Aorta (tissue), 5 donors: Measurements from ENCODE around the gene STARD13. TPM values are rescaled to one million over a fixed set of nuclear protein-coding genes. Genes with fewer than 3 reads are reported as not detected.

Experiments
- ATAC-seq: fragments of 200-7000 bp; cut with Tn5 transposase; one replicate; pipeline ENCODE4 v1.9.1; 2022; ENCODE audit warnings: moderate library complexity; ENCODE audit not compliant: low FRiP score
- DNase-seq, 2 donors: peaks; one replicate each; pipeline ENCODE4 v3.0.0-alpha.2; 2020
- H3K27ac ChIP-seq, 2 donors: one replicate each; pipeline ENCODE4 v1.5.1; 2013; ENCODE audit warnings: low read length in 2 of 2, mild to moderate bottlenecking in 2 of 2, moderate library complexity in 2 of 2, control low read depth in 1 of 2, inconsistent platforms in 1 of 2, low read depth in 1 of 2
- H3K27me3 ChIP-seq, 2 donors: one replicate each; pipeline ENCODE4 v1.6.1; 2013; ENCODE audit warnings: control low read depth in 1 of 2, low read length in 1 of 2, mild to moderate bottlenecking in 1 of 2, moderate library complexity in 1 of 2; ENCODE audit not compliant: insufficient read depth in 2 of 2, control insufficient read depth in 1 of 2
- H3K36me3 ChIP-seq, 2 donors: one replicate each; pipeline ENCODE4 v1.6.1; 2013; ENCODE audit warnings: control low read depth in 1 of 2, low read length in 1 of 2, mild to moderate bottlenecking in 1 of 2; ENCODE audit not compliant: insufficient read depth in 2 of 2, control insufficient read depth in 1 of 2
- H3K4me1 ChIP-seq, 2 donors: one replicate each; pipeline ENCODE4 v1.6.1; 2013; ENCODE audit warnings: low read length in 2 of 2, control low read depth in 1 of 2, mild to moderate bottlenecking in 1 of 2, moderate library complexity in 1 of 2; ENCODE audit not compliant: insufficient read depth in 2 of 2, control insufficient read depth in 1 of 2
- H3K4me3 ChIP-seq, 2 donors: one replicate each; pipeline ENCODE4 v1.5.1; 2013; ENCODE audit warnings: low read length in 2 of 2, control low read depth in 1 of 2, mild to moderate bottlenecking in 1 of 2
- H3K9me3 ChIP-seq: one replicate; pipeline ENCODE4 v1.6.1; 2013; ENCODE audit warnings: mild to moderate bottlenecking, low read length; ENCODE audit not compliant: control insufficient read depth
- WGBS, 2 donors: extraction: QIAGEN DNeasy Blood & Tissue Kit; methylation state at CpG; one replicate each; pipeline ENCODE4 v1.1.7; 2013; 5-methylcytosine and 5-hydroxymethylcytosine counted together
- intact Hi-C, 2 donors: fragments of 100-400 bp; cut with DNase I; formaldehyde crosslinking; loops; one replicate each; pipeline versions ENCODE4 v1.14.2 to v1.15.0; 2022
- polyA plus RNA-seq, 2 donors: library from polyadenylated mRNA; stranded (reverse); fragments of 200-250 nt; gene quantifications; one replicate each; pipeline ENCODE4 v1.2.3, GENCODE V29; 2013
- total RNA-seq, 2 donors: library from RNA; stranded (reverse); fragmentation: NEBNext Ultra II Directional; extraction: Animal tissue kit (Norgen Biotek cat#: 25700); gene quantifications; one replicate each; pipeline ENCODE4 v1.2.1, GENCODE V29; 2021
- donor health status: healthy with polysubstance abuse.
- donor health status: Bipolar disorder and iron deficiency.
- donor health status: DM: no; HTN: no; CAD: no.
- donor health status: DM: no; HTN: no; CAD: no.
- donor health status: DM: yes; HTN: yes; CAD: no.

The STARD13 gene
- total and polyA plus RNA-seq, 4 donors = 15.0 to 85.5 (median 39.8) TPM

- Histone ChIP-seq H3K9me3 (no peaks in the 10 kb centered on the region), H3K4me3 (no peak overlapping the region), H3K4me1 (peaks cover 3 to 5% of the 10 kb centered on the region in 2 donors), H3K27ac (no peak overlapping the region), H3K36me3 (no peaks in the 10 kb centered on the region), H3K27me3 (no peaks in the 10 kb centered on the region)
- intact Hi-C loops = no loop called here
- DNase-seq (no peak), ATAC-seq (no peak)
- 64 to 82% methylated on average over 1 of the region's 1 CpG for WGBS, 2 donors
Observed at GRCh38 chr13:33176526-33176925, 109.0 kb downstream of the STARD13 start.

- H3K27ac ChIP-seq = peak overlapping the region in 1 of 2 donors; percentile 5
- WGBS, 2 donors = 6 to 10% methylated on average over 2 of the region's 2 CpGs
Observed at GRCh38 chr13:33175991-33176390, 109.6 kb downstream of the STARD13 start.

GRCh38 chr13:33174931-33175330, 110.6 kb downstream of the STARD13 start:
- 38 to 41% methylated on average over 2 of the region's 2 CpGs for WGBS, 2 donors
- Histone ChIP-seq H3K27me3 (no peaks in the 10 kb centered on the region), H3K4me3 (no peak overlapping the region), H3K4me1 (peaks cover 3 to 5% of the 10 kb centered on the region in 2 donors), H3K36me3 (no peaks in the 10 kb centered on the region), H3K9me3 (no peaks in the 10 kb centered on the region), H3K27ac (peak overlapping the region in 1 of 2 donors; percentile 35)
- no peak for ATAC-seq
- DNase-seq = no peak
- intact Hi-C loops = no loop called here

More at GRCh38 chr13:33175991-33176390, 109.6 kb downstream of the STARD13 start:
- ATAC-seq (no peak), DNase-seq (no peak)
- H3K36me3 ChIP-seq = no peaks in the 10 kb centered on the region
- peaks cover 3 to 5% of the 10 kb centered on the region in 2 donors for H3K4me1 ChIP-seq
- no peaks in the 10 kb centered on the region for H3K27me3 ChIP-seq
- no peak overlapping the region for H3K4me3 ChIP-seq
- intact Hi-C loops = no loop called here
- H3K9me3 ChIP-seq = no peaks in the 10 kb centered on the region

GRCh38 chr13:33174491-33174890, 111.1 kb downstream of the STARD13 start:
- Histone ChIP-seq H3K27ac (no peak overlapping the region), H3K4me1 (peaks cover 1 to 5% of the 10 kb centered on the region in 2 donors), H3K36me3 (no peaks in the 10 kb centered on the region), H3K9me3 (no peaks in the 10 kb centered on the region), H3K4me3 (no peak overlapping the region), H3K27me3 (no peaks in the 10 kb centered on the region)
- WGBS, 2 donors = 90 to 97% methylated on average over 3 of the region's 3 CpGs
- intact Hi-C loops = no loop called here
- ATAC-seq (no peak), DNase-seq (no peak)

- Histone ChIP-seq H3K9me3 (no peaks in the 10 kb centered on the region), H3K4me3 (no peak overlapping the region), H3K27me3 (no peaks in the 10 kb centered on the region), H3K27ac (no peak overlapping the region), H3K36me3 (no peaks in the 10 kb centered on the region), H3K4me1 (peaks cover 4 to 9% of the 10 kb centered on the region in 2 donors)
- WGBS, 2 donors = 82 to 88% methylated on average over 5 of the region's 5 CpGs
- DNase-seq (no peak), ATAC-seq (no peak)
- intact Hi-C loops = no loop called here
Observed at GRCh38 chr13:33172911-33173310, 112.6 kb downstream of the STARD13 start.

GRCh38 chr13:33172400-33172799, 113.2 kb downstream of the STARD13 start:
- intact Hi-C loops = no loop called here
- peaks cover 4 to 9% of the 10 kb centered on the region in 2 donors for H3K4me1 ChIP-seq
- DNase-seq (no peak), ATAC-seq (no peak)
- 50 to 61% methylated on average over 2 of the region's 2 CpGs for WGBS, 2 donors
- no peaks in the 10 kb centered on the region for H3K9me3 ChIP-seq
- no peak overlapping the region for H3K4me3 ChIP-seq
- H3K36me3 ChIP-seq = no peaks in the 10 kb centered on the region
- H3K27ac ChIP-seq = no peak overlapping the region
- no peaks in the 10 kb centered on the region for H3K27me3 ChIP-seq

GRCh38 chr13:33169273-33169980, 116.1 kb downstream of the STARD13 start:
- no peaks in the 10 kb centered on the region for H3K27me3 ChIP-seq
- peaks cover 0 to 3% of the 10 kb centered on the region in 2 donors for H3K36me3 ChIP-seq
- H3K27ac ChIP-seq = no peak overlapping the region
- peaks cover 4 to 8% of the 10 kb centered on the region in 2 donors for H3K4me1 ChIP-seq
- H3K4me3 ChIP-seq = no peak overlapping the region
- intact Hi-C loops = no loop called here
- H3K9me3 ChIP-seq = no peaks in the 10 kb centered on the region
- no peak for ATAC-seq
- 77 to 80% methylated on average over 6 of the region's 6 CpGs for WGBS, 2 donors
- no peak for DNase-seq

GRCh38 chr13:33168321-33168960, 117.1 kb downstream of the STARD13 start:
- Histone ChIP-seq H3K4me1 (peaks cover 4 to 7% of the 10 kb centered on the region in 2 donors), H3K4me3 (no peak overlapping the region), H3K36me3 (peaks cover 0 to 3% of the 10 kb centered on the region in 2 donors), H3K27ac (peak overlapping the region in 1 of 2 donors; percentile 34), H3K9me3 (no peaks in the 10 kb centered on the region), H3K27me3 (no peaks in the 10 kb centered on the region)
- intact Hi-C loops = no loop called here
- ATAC-seq (peak; percentile 37), DNase-seq (no peak)
- WGBS, 2 donors = 84 to 87% methylated on average over 5 of the region's 5 CpGs

GRCh38 chr13:33167491-33167890, 118.1 kb downstream of the STARD13 start:
- no peaks in the 10 kb centered on the region for H3K9me3 ChIP-seq
- DNase-seq (no peak), ATAC-seq (no peak)
- H3K4me1 ChIP-seq = peaks cover 4 to 7% of the 10 kb centered on the region in 2 donors
- no peaks in the 10 kb centered on the region for H3K27me3 ChIP-seq
- intact Hi-C loops = no loop called here
- peaks cover 0 to 3% of the 10 kb centered on the region in 2 donors for H3K36me3 ChIP-seq
- H3K27ac ChIP-seq = no peak overlapping the region
- WGBS, 2 donors = 86 to 90% methylated on average over 12 of the region's 12 CpGs
- H3K4me3 ChIP-seq = no peak overlapping the region
